ENCODE data around the gene RAPGEF6.

RAPGEF6 gene

DNA sequence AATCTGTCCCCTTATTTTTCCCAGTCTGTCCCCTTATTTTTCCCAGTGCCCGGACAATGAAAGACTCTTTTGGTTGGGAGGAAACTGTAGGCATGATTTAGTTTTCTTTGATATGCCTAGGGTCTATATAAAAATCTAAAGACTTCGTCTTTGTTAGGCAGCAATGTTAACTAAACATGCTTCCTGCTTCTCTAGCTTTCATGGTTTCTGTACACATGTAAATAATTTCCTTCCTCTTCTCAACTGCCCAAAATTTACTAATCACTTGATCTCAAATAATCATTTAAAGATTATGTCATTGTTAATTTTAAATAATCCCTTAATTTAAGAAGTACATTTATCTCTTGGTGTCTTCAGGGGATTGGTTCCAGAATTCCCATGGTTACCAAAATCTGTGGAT, 47.8 kb upstream of the RAPGEF6 start:
- TF ChIP-seq TOX (CRISPR knock-in tag; IDR thresholded peaks at IDR 0.05; ENCODE audit: borderline replicate concordance) = no peak
- TF ChIP-seq SNAI2 (CRISPR knock-in tag; IDR thresholded peaks at IDR 0.05) = no peak
- no peak for TF ChIP-seq BACH2 (CRISPR knock-in tag; IDR thresholded peaks at IDR 0.05; ENCODE audit: borderline replicate concordance)
- no peak for TF ChIP-seq PPARA (CRISPR knock-in tag; IDR thresholded peaks at IDR 0.05; ENCODE audit: borderline replicate concordance)
- TF ChIP-seq GLIS3 (CRISPR knock-in tag; IDR thresholded peaks at IDR 0.05) = no peak
- no peak for TF ChIP-seq CSDC2 (CRISPR knock-in tag; IDR thresholded peaks at IDR 0.05)
- TF ChIP-seq ZFP30 (CRISPR knock-in tag; IDR thresholded peaks at IDR 0.05) = no peak
- no peak for TF ChIP-seq ARNTL (CRISPR knock-in tag; IDR thresholded peaks at IDR 0.05; ENCODE audit: borderline replicate concordance, low read depth)
- TF ChIP-seq, protein P1, sequence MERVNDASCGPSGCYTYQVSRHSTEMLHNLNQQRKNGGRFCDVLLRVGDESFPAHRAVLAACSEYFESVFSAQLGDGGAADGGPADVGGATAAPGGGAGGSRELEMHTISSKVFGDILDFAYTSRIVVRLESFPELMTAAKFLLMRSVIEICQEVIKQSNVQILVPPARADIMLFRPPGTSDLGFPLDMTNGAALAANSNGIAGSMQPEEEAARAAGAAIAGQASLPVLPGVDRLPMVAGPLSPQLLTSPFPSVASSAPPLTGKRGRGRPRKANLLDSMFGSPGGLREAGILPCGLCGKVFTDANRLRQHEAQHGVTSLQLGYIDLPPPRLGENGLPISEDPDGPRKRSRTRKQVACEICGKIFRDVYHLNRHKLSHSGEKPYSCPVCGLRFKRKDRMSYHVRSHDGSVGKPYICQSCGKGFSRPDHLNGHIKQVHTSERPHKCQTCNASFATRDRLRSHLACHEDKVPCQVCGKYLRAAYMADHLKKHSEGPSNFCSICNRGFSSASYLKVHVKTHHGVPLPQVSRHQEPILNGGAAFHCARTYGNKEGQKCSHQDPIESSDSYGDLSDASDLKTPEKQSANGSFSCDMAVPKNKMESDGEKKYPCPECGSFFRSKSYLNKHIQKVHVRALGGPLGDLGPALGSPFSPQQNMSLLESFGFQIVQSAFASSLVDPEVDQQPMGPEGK (CRISPR knock-in tag; IDR thresholded peaks at IDR 0.05; ENCODE audit: borderline replicate concordance) = no peak
- TF ChIP-seq ZC3H10 (CRISPR knock-in tag; IDR thresholded peaks at IDR 0.05) = no peak
- TF ChIP-seq, protein P2, sequence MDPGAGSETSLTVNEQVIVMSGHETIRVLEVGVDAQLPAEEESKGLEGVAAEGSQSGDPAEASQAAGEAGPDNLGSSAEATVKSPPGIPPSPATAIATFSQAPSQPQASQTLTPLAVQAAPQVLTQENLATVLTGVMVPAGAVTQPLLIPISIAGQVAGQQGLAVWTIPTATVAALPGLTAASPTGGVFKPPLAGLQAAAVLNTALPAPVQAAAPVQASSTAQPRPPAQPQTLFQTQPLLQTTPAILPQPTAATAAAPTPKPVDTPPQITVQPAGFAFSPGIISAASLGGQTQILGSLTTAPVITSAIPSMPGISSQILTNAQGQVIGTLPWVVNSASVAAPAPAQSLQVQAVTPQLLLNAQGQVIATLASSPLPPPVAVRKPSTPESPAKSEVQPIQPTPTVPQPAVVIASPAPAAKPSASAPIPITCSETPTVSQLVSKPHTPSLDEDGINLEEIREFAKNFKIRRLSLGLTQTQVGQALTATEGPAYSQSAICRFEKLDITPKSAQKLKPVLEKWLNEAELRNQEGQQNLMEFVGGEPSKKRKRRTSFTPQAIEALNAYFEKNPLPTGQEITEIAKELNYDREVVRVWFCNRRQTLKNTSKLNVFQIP (CRISPR knock-in tag; IDR thresholded peaks at IDR 0.05; ENCODE audit: borderline replicate concordance, low read depth) = no peak
- TF ChIP-seq RARB (CRISPR knock-in tag; IDR thresholded peaks at IDR 0.05) = no peak
- TF ChIP-seq ZNF565 (CRISPR knock-in tag; conservative IDR thresholded peaks at IDR 0.05; ENCODE audit: low read depth) = no peak
- no peak for TF ChIP-seq ESRRG (CRISPR knock-in tag; IDR thresholded peaks at IDR 0.05)
- TF ChIP-seq, protein P3, sequence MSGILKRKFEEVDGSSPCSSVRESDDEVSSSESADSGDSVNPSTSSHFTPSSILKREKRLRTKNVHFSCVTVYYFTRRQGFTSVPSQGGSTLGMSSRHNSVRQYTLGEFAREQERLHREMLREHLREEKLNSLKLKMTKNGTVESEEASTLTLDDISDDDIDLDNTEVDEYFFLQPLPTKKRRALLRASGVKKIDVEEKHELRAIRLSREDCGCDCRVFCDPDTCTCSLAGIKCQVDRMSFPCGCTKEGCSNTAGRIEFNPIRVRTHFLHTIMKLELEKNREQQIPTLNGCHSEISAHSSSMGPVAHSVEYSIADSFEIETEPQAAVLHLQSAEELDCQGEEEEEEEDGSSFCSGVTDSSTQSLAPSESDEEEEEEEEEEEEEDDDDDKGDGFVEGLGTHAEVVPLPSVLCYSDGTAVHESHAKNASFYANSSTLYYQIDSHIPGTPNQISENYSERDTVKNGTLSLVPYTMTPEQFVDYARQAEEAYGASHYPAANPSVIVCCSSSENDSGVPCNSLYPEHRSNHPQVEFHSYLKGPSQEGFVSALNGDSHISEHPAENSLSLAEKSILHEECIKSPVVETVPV (CRISPR knock-in tag; IDR thresholded peaks at IDR 0.05) = no peak
- no peak for TF ChIP-seq OSR1 (CRISPR knock-in tag; IDR thresholded peaks at IDR 0.05)
- TF ChIP-seq ZFP3 (CRISPR knock-in tag; IDR thresholded peaks at IDR 0.05) = no peak
- TF ChIP-seq ISL1 (CRISPR knock-in tag; IDR thresholded peaks at IDR 0.05) = no peak
- TF ChIP-seq CREB5 (CRISPR knock-in tag; IDR thresholded peaks at IDR 0.05; ENCODE audit: low read depth) = no peak
- TF ChIP-seq, protein P4, sequence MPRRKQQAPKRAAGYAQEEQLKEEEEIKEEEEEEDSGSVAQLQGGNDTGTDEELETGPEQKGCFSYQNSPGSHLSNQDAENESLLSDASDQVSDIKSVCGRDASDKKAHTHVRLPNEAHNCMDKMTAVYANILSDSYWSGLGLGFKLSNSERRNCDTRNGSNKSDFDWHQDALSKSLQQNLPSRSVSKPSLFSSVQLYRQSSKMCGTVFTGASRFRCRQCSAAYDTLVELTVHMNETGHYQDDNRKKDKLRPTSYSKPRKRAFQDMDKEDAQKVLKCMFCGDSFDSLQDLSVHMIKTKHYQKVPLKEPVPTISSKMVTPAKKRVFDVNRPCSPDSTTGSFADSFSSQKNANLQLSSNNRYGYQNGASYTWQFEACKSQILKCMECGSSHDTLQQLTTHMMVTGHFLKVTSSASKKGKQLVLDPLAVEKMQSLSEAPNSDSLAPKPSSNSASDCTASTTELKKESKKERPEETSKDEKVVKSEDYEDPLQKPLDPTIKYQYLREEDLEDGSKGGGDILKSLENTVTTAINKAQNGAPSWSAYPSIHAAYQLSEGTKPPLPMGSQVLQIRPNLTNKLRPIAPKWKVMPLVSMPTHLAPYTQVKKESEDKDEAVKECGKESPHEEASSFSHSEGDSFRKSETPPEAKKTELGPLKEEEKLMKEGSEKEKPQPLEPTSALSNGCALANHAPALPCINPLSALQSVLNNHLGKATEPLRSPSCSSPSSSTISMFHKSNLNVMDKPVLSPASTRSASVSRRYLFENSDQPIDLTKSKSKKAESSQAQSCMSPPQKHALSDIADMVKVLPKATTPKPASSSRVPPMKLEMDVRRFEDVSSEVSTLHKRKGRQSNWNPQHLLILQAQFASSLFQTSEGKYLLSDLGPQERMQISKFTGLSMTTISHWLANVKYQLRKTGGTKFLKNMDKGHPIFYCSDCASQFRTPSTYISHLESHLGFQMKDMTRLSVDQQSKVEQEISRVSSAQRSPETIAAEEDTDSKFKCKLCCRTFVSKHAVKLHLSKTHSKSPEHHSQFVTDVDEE (CRISPR knock-in tag; IDR thresholded peaks at IDR 0.05) = no peak
- ATAC-seq = no peak

DNA sequence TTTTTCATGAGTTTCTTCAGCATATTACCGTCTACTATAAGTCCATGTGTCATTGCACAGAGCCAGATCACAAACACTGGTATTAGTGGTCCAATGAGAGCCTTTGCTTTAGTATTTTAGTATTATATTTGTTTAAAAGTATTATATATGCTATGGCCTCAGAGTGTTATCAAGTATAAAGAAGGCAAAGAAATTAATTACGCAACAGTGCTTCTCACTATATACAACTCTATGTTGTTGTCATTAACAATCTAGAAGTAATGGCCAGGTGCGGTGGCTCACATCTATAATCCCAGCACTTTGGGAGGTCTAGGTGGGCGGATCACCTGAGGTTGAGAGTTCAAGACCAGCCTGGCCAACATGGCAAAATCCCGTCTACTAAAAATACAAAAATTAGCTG, 47.1 kb upstream of the RAPGEF6 start:
- no peak for ATAC-seq
- no peak for TF ChIP-seq PPARA (CRISPR knock-in tag; IDR thresholded peaks at IDR 0.05; ENCODE audit: borderline replicate concordance)
- TF ChIP-seq SNAI2 (CRISPR knock-in tag; IDR thresholded peaks at IDR 0.05) = no peak
- TF ChIP-seq CSDC2 (CRISPR knock-in tag; IDR thresholded peaks at IDR 0.05) = no peak
- TF ChIP-seq, protein P3 (CRISPR knock-in tag; IDR thresholded peaks at IDR 0.05) = no peak
- no peak for TF ChIP-seq ZNF8 (CRISPR knock-in tag; IDR thresholded peaks at IDR 0.05)
- TF ChIP-seq ZFP30 (CRISPR knock-in tag; IDR thresholded peaks at IDR 0.05) = no peak
- TF ChIP-seq ARNTL (CRISPR knock-in tag; IDR thresholded peaks at IDR 0.05; ENCODE audit: borderline replicate concordance, low read depth) = no peak
- TF ChIP-seq ZFP3 (CRISPR knock-in tag; IDR thresholded peaks at IDR 0.05) = no peak
- no peak for TF ChIP-seq ZC3H10 (CRISPR knock-in tag; IDR thresholded peaks at IDR 0.05)
